Activated T-helper 2 cell treated with anti-CD3 and anti-CD28 coated beads, Interferon-gamma antibody, Interleukin-2, Interleukin-4, amounts not matched to agents 10 μg/mL and 5 μg/mL and 100 μg/mL, durations not matched to agents 14 hours and 24 hours and 36 hours (primary cell): ENCODE measurements around the gene CABP1. TPM values are rescaled to one million over a fixed set of nuclear protein-coding genes. Genes with fewer than 3 reads are reported as not detected.
"Not testable (repeated sequence)": the region's sequence is repeated elsewhere in the genome, so short reads cannot be mapped to it uniquely, and the experiment has no call there.

Source experiments
- DNase-seq: peaks from one replicate; pipeline ENCODE4 v3.0.0; 2021; ENCODE audit warnings: low spot score
- H3K27ac Mint-ChIP-seq: one replicate; pipeline ENCODE4 v1.8.0; 2021; ENCODE audit warnings: mixed read lengths
- H3K27me3 Mint-ChIP-seq: one replicate; pipeline ENCODE4 v1.8.0; 2021; ENCODE audit warnings: low read depth, mixed read lengths
- H3K36me3 Mint-ChIP-seq: one replicate; pipeline ENCODE4 v1.8.0; 2021; ENCODE audit warnings: low read depth, mixed read lengths
- H3K4me1 Mint-ChIP-seq: one replicate; pipeline ENCODE4 v1.8.0; 2021; ENCODE audit warnings: low read depth, mixed read lengths
- H3K4me3 Mint-ChIP-seq: one replicate; pipeline ENCODE4 v1.8.0; 2021; ENCODE audit warnings: low read depth, mild to moderate bottlenecking, moderate library complexity, mixed read lengths
- H3K9me3 Mint-ChIP-seq: one replicate; pipeline ENCODE4 v1.8.0; 2021; ENCODE audit warnings: mixed read lengths
- intact Hi-C: fragments of 100-400 bp; cut with micrococcal nuclease; formaldehyde crosslinking; loops from one replicate; pipeline ENCODE4 v1.15.1; 2023
- total RNA-seq: library from RNA; stranded (reverse); gene quantifications from 2 replicates; pipeline ENCODE4 v1.2.3, GENCODE V29; 2022

Gene CABP1
- total RNA-seq, 1 donor from 2014 or later, result 0.27 TPM

- intact Hi-C loops, result no loop called here
- Mint-ChIP-seq H3K4me1 (no peaks in the 10 kb centered on the region), H3K4me3 (no peak overlapping the region), H3K27me3 (peaks cover 3% of the 10 kb centered on the region), H3K27ac (no peak overlapping the region), H3K36me3 (no peaks in the 10 kb centered on the region), H3K9me3 (no peaks in the 10 kb centered on the region)
- DNase-seq, result no peak
Observed at GRCh38 chr12:120662879-120663278, 22.5 kb downstream of the CABP1 start.

- intact Hi-C loops, result no loop called here
- Mint-ChIP-seq H3K4me3 (no peak overlapping the region), H3K4me1 (no peaks in the 10 kb centered on the region), H3K27me3 (peaks cover 3% of the 10 kb centered on the region), H3K9me3 (no peaks in the 10 kb centered on the region), H3K36me3 (no peaks in the 10 kb centered on the region), H3K27ac (no peak overlapping the region)
- no peak for DNase-seq
Observed at GRCh38 chr12:120663741-120664140, 23.3 kb downstream of the CABP1 start.

GRCh38 chr12:120666571-120667390, 26.4 kb downstream of the CABP1 start:
- H3K4me3 Mint-ChIP-seq, result no peak overlapping the region
- no peak for DNase-seq
- H3K27me3 Mint-ChIP-seq, result no peaks in the 10 kb centered on the region
- no peaks in the 10 kb centered on the region for H3K9me3 Mint-ChIP-seq
- intact Hi-C loops, result no loop called here
- no peaks in the 10 kb centered on the region for H3K36me3 Mint-ChIP-seq
- no peak overlapping the region for H3K27ac Mint-ChIP-seq
- H3K4me1 Mint-ChIP-seq, result no peaks in the 10 kb centered on the region

- Mint-ChIP-seq H3K27ac (no peak overlapping the region), H3K4me3 (no peak overlapping the region), H3K27me3 (no peaks in the 10 kb centered on the region), H3K9me3 (no peaks in the 10 kb centered on the region), H3K36me3 (no peaks in the 10 kb centered on the region), H3K4me1 (no peaks in the 10 kb centered on the region)
- intact Hi-C loops, result no loop called here
- no peak for DNase-seq
Observed at GRCh38 chr12:120668091-120668867, 27.9 kb downstream of the CABP1 start.

- Mint-ChIP-seq H3K36me3 (no peaks in the 10 kb centered on the region), H3K9me3 (no peaks in the 10 kb centered on the region)
Observed at GRCh38 chr12:120668868-120669840, 28.7 kb downstream of the CABP1 start.

GRCh38 chr12:120670237-120670636, 29.8 kb downstream of the CABP1 start:
- H3K4me3 Mint-ChIP-seq, H3K4me1 Mint-ChIP-seq, H3K27ac Mint-ChIP-seq, H3K27me3 Mint-ChIP-seq, H3K36me3 Mint-ChIP-seq, H3K9me3 Mint-ChIP-seq, DNase-seq, intact Hi-C loops: not testable (repeated sequence)

More at GRCh38 chr12:120668868-120669840, 28.7 kb downstream of the CABP1 start:
- DNase-seq, result no peak
- H3K4me1 Mint-ChIP-seq, result peaks cover 2% of the 10 kb centered on the region
- H3K4me3 Mint-ChIP-seq, result no peak overlapping the region
- H3K27me3 Mint-ChIP-seq, result no peaks in the 10 kb centered on the region
- intact Hi-C loops, result no loop called here
- no peak overlapping the region for H3K27ac Mint-ChIP-seq

- Mint-ChIP-seq H3K27ac (no peak overlapping the region), H3K4me1 (peaks cover 2% of the 10 kb centered on the region), H3K4me3 (no peak overlapping the region), H3K27me3 (peaks cover 4% of the 10 kb centered on the region), H3K36me3 (no peaks in the 10 kb centered on the region), H3K9me3 (no peaks in the 10 kb centered on the region)
- DNase-seq, result no peak
- intact Hi-C loops, result no loop called here
Observed at GRCh38 chr12:120670667-120671066, 30.2 kb downstream of the CABP1 start.

- Mint-ChIP-seq H3K27me3 (peaks cover 4% of the 10 kb centered on the region), H3K4me3 (no peak overlapping the region), H3K9me3 (no peaks in the 10 kb centered on the region), H3K27ac (no peak overlapping the region), H3K4me1 (peaks cover 16% of the 10 kb centered on the region), H3K36me3 (no peaks in the 10 kb centered on the region)
- intact Hi-C loops, result no loop called here
- no peak for DNase-seq
Observed at GRCh38 chr12:120674097-120674636, 33.7 kb downstream of the CABP1 start.

GRCh38 chr12:120677765-120678473, 37.5 kb downstream of the CABP1 start:
- H3K4me1 Mint-ChIP-seq, result peaks cover 19% of the 10 kb centered on the region
- DNase-seq, result no peak
- no peaks in the 10 kb centered on the region for H3K36me3 Mint-ChIP-seq
- H3K9me3 Mint-ChIP-seq, result no peaks in the 10 kb centered on the region
- peaks cover 4% of the 10 kb centered on the region for H3K27me3 Mint-ChIP-seq
- no peak overlapping the region for H3K4me3 Mint-ChIP-seq
- peak overlapping the region; percentile 55 for H3K27ac Mint-ChIP-seq
- intact Hi-C loops, result no loop called here

GRCh38 chr12:120678572-120678971, 38.1 kb downstream of the CABP1 start:
- peaks cover 18% of the 10 kb centered on the region for H3K4me1 Mint-ChIP-seq
- intact Hi-C loops, result no loop called here

GRCh38 chr12:120680165-120680738, 39.8 kb downstream of the CABP1 start:
- intact Hi-C loops, result no loop called here
- no peak overlapping the region for H3K4me3 Mint-ChIP-seq

More at GRCh38 chr12:120678572-120678971, 38.1 kb downstream of the CABP1 start:
- H3K27me3 Mint-ChIP-seq, result peaks cover 4% of the 10 kb centered on the region
- peak overlapping the region; percentile 55 for H3K27ac Mint-ChIP-seq
- no peaks in the 10 kb centered on the region for H3K36me3 Mint-ChIP-seq
- DNase-seq, result no peak
- H3K9me3 Mint-ChIP-seq, result no peaks in the 10 kb centered on the region
- H3K4me3 Mint-ChIP-seq, result no peak overlapping the region

More at GRCh38 chr12:120680165-120680738, 39.8 kb downstream of the CABP1 start:
- Mint-ChIP-seq H3K9me3 (no peaks in the 10 kb centered on the region), H3K36me3 (no peaks in the 10 kb centered on the region), H3K27ac (no peak overlapping the region), H3K4me1 (peaks cover 28% of the 10 kb centered on the region), H3K27me3 (peaks cover 2% of the 10 kb centered on the region)
- no peak for DNase-seq
